HG02884 (cell line): ENCODE measurements around the gene ZBTB4.
A peak's percentile ranks its signal among the peaks of the same experiment; 100 is the strongest.

Experiments
- ATAC-seq: cut with Tn5 transposase; IDR thresholded peaks from one replicate; pipeline ENCODE4 v1.9.1; 2021; ENCODE audit warnings: mild to moderate bottlenecking, moderate library complexity; ENCODE audit not compliant: unreplicated experiment

Gene ZBTB4

GRCh38 chr17:7443499-7444485 lies 35.6 kb downstream of the ZBTB4 start:
- ATAC-seq: no peak

GRCh38 chr17:7442142-7442541 lies 37.3 kb downstream of the ZBTB4 start:
- no peak for ATAC-seq

DNA sequence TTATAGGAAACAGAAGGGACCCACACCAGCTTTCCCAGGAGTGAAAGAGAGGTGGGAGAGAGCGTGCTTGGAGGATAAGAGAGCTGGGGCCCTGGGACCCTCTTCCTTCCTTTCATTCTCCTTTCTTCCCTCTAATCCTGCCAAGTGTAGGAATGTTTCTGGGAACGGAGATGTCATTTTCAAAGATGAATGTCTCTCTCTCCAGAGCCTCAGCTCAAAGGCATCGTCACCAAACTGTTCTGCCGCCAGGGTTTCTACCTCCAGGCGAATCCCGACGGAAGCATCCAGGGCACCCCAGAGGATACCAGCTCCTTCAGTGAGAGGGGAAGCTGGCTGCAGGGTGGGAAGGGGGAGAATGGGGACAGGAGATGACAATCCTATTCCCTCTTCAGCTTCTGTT lies 38.2 kb downstream of the ZBTB4 start:
- no peak for ATAC-seq

- ATAC-seq: no peak
Measured at GRCh38 chr17:7440834-7441195, 38.6 kb downstream of the ZBTB4 start.

- no peak for ATAC-seq
Measured at GRCh38 chr17:7440113-7440833, 39.2 kb downstream of the ZBTB4 start.

GRCh38 chr17:7439462-7440112 lies 39.8 kb downstream of the ZBTB4 start, which contains the start of gene FGF11:
FGF11 (plus strand) TSS chr17:7439512; CDS start chr17:7439621, 109 bp downstream.
- ATAC-seq: no peak

DNA sequence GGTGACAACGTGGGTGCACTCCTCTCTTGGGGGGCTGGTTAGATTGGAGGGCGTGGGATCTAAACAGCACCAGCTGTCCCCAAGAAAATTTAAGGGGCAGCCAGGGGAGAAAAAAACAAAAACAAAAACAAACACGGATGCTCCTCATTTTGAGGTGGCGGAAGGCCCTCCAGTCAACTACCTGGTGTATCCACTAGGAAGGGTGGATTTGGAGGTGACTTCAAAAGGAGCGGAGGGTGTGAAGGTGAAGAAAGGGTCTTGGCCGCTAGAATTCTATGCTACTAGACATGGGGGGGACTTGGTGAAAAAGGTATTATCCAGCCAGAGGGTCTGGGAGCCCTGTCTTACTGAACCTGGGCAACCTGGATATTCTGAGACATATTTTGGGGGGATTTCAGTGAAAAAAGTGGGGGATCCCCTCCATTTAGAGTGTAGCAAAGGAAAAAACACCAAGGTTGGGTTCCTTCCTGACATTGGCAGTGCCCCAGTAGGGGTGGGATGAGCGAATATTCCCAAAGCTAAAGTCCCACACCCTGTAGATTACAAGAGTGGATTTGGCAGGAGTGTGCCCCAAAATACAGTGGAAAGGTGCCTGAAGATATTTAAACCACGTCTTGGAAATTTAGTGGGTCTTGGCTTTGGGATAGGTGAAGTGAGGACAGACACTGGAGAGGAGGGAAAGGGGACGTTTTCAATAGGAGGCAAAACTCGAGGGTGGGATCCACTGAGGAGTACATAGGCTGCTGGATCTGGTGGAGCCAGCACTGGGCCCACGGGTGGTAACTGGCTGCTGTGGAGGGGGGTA lies 40.6 kb downstream of the ZBTB4 start:
- ATAC-seq: no peak

DNA sequence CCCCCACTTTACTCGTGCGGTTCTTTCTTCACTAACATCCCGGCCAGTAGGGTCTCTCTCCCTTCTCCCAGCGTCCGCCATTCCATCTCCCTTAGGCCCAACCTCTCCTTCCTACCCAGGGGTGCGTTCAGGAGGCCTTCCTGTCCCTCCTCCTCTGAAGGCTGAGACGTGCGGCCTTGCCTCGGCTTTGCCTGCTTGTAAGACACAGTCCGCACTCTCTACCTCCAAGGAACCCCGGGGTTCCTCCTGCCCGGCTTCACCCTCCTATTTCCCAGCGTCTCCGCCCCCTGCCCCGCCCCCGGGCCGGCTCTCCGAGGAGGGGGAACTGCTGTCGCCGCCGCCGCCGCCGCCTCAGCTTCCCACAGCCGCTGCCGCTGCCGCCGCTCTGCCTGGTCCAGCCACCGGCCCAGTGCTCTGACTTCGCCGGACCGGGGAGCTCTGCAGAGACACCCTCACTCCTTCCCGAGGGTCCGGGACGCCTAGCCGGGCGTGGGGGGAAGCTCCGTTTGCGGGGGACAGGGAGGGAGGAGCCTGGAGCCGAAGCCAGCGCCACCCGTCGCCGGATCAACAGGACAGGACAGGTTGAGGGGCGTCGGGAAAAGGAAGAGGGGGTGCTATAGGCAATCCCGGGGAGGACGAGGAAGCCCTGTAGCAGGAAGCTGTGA lies 41.3 kb downstream of the ZBTB4 start:
- ATAC-seq: no peak

GRCh38 chr17:7437369-7437863 lies 42.0 kb downstream of the ZBTB4 start:
- ATAC-seq: no peak

DNA sequence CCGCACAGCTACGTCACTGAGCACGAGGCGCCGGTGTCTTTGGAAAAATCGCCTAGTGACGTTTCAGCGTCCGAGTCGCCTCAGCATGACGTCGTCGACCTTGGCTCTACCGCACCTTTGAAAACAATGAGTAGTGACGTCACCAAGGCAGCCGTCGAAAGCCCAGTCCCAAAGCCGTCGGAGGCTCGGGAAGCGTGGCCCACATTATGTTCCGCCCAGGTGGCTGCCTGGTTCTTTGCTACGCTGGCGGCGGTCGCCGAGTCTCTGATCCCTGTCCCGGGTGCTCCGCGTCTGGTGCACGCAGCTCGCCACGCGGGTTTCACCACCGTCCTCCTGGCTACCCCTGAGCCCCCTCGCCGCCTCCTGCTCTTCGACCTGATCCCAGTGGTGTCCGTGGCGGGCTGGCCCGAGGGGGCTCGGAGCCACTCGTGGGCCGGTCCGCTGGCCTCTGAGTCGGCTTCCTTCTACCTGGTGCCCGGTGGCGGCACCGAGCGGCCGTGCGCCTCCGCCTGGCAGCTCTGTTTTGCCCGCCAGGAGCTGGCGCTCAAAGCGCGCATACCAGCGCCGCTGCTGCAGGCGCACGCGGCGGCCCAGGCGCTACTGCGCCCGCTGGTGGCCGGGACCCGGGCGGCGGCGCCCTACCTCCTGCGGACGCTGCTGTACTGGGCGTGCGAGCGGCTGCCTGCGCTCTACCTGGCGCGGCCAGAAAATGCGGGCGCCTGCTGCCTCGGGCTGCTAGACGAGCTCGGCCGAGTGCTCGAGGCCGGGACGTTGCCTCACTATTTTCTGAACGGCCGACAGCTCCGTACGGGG lies 42.7 kb downstream of the ZBTB4 start:
- ATAC-seq: no peak

DNA sequence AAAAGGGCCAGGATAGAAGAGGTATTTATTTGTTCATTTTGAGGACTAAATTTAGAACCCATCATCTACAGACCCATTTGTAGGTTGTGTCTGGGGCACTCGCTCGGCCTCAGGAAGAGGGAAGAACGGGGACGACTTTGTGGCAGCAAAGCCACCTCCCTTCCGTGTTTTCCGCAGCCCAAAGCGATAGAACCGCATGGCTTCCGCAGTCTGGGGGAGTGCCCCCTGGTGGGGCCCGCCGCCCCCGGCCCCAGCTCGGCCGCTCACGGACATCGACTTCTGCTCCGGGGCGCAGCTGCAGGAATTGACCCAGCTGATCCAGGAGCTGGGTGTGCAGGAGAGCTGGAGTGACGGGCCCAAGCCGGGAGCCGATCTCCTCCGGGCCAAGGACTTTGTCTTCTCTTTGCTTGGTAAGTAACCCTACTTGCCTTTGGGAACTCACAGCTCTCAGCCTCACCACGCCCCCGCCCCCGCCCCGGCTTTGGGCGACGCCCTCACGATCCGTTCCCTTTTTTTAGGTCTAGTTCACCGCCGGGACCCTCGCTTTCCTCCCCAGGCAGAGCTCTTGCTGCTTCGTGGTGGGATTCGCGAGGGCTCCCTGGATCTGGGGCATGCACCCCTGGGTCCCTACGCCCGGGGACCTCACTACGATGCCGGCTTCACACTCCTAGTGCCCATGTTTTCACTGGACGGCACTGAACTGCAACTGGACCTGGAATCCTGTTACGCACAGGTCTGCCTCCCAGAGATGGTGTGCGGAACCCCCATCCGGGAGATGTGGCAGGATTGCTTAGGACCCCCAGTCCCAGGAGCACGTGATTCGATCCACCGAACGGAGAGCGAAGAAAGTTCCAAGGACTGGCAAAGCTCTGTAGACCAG lies 43.5 kb downstream of the ZBTB4 start:
- ATAC-seq: peak; percentile 9

DNA sequence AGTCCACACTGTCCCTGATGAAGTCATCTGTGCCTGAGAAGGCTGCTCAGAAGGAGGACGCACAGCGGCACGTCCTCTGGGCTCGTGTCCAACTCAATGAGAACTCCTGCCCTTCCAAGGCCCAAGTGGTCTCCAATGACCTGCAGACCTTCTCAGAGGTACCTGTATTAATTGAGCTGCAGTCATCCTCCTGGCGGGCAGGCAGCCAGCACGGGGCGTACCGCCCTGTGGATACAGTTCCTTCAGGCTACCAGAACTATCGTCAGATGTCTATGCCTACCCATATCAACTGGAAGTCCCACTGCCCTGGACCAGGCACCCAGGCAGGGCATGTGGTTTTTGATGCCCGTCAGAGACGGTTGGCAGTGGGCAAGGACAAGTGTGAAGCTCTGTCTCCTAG lies 47.1 kb downstream of the ZBTB4 start:
- no peak for ATAC-seq

GRCh38 chr17:7431231-7431630 lies 48.2 kb downstream of the ZBTB4 start:
- no peak for ATAC-seq

- no peak for ATAC-seq
Measured at GRCh38 chr17:7429722-7430121, 49.7 kb downstream of the ZBTB4 start.

DNA sequence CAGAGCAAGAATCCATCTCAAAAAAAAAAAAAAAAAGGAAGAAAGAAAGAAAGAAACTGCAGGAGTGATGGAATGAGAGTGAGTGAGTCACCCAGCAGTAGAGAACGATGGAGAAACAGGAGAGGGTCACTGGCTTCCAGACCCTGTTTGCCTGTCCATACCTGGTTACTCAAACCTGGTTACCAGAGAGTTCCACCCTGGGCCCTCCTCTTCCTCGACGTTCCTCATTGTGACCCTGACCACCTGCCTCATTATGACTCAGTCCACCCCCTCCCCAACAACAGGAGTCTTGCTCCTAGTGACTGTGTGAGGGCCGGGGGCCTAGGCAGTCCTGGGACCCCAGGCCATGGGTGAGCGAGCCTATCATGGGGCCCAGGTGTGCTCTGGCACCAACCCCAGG lies 50.9 kb downstream of the ZBTB4 start, which contains the start of gene SPEM3:
Gene SPEM3 (plus strand): TSS at position 301 of the 400 bp plus-strand sequence. CDS start 46 bp downstream, at position 347.
- ATAC-seq: no peak

DNA sequence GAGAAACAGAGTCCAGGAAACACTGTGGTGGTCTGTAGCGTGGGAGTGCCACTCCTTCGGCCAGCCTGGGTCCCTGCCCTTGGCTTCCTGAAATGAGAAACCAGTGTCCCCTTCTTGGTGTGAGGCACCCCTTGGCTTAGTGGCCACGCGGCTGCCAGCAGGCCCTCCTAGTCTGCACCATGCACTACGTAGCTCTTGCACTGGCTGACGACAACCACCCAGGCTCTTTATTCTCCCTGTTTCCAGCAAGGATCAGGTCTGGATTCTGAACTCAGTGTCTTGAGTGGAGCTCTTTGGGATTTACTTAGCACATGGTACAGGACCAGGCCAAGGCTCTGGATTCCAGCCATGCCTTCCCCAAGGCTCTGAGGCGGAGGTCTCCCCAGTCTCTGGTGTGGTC lies 51.9 kb downstream of the ZBTB4 start:
- no peak for ATAC-seq

- ATAC-seq: no peak
Measured at GRCh38 chr17:7426896-7427489, 52.4 kb downstream of the ZBTB4 start.
